ENCODE data around the gene JMJD8. TPM values are rescaled to one million over a fixed set of nuclear protein-coding genes. Genes with fewer than 3 reads are reported as not detected.
A peak's percentile ranks its signal among the peaks of the same experiment; 100 is the strongest.

Gene JMJD8
- total RNA-seq, 1 donor from 2014 or later = 47.0 TPM

DNA sequence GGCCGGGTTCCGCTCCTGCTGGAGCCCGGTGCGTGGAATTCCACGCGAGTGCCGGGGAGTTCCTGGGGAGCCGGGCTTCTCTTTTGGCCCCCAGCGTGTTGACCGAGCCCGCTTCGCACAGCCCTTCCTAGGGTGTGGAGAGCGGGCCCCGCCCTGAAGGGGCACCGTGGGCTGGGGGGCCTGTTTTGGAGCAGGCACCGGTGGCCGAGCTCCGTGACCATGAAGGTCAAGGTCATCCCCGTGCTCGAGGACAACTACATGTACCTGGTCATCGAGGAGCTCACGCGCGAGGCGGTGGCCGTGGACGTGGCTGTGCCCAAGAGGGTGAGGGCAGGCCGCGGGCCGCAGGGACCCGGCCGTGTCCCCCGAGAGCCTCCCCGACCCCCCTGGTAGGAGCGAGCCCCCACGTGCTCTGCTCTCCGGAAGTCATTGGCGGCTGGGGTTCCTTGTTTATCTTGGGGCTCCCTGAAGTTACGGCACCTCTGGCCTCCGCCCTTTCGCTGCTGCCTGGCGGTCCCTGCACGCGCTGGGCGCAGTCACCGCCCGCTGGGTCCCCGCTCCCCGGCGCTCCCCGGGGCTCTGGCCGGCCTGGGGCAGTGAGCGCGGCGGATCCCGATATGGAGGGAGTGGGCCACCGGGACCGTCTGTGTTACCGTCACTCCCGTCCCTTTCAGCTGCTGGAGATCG lies 43.3 kb upstream of the JMJD8 start:
- no peaks in the 10 kb centered on the region for H3K9me3 Mint-ChIP-seq
- TF ChIP-seq, protein P1, sequence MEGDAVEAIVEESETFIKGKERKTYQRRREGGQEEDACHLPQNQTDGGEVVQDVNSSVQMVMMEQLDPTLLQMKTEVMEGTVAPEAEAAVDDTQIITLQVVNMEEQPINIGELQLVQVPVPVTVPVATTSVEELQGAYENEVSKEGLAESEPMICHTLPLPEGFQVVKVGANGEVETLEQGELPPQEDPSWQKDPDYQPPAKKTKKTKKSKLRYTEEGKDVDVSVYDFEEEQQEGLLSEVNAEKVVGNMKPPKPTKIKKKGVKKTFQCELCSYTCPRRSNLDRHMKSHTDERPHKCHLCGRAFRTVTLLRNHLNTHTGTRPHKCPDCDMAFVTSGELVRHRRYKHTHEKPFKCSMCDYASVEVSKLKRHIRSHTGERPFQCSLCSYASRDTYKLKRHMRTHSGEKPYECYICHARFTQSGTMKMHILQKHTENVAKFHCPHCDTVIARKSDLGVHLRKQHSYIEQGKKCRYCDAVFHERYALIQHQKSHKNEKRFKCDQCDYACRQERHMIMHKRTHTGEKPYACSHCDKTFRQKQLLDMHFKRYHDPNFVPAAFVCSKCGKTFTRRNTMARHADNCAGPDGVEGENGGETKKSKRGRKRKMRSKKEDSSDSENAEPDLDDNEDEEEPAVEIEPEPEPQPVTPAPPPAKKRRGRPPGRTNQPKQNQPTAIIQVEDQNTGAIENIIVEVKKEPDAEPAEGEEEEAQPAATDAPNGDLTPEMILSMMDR (IDR thresholded peaks at IDR 0.05) = no peak
- no peaks in the 10 kb centered on the region for H3K27me3 Mint-ChIP-seq
- no peak for ATAC-seq (ENCODE audit: low read depth)
- peaks cover 8% of the 10 kb centered on the region for H3K36me3 Mint-ChIP-seq (ENCODE audit: low read depth)
- DNase-seq = peak; percentile 61
- ChIA-PET CTCF (interaction anchor here (1.0 to 2.0 kb wide), 2 partner anchors 13 to 15 kb away, joined by 3 to 4 read pairs; partner anchors contain the start of gene METRN), POLR2A (interaction anchor here (0.5 to 3.2 kb wide), 8 partner anchors 10 to 61 kb away, joined by 3 to 11 read pairs (median 4); partner anchors contain the start of genes CHTF18, CIAO3, METRN and RPUSD1)
- H3K27ac Mint-ChIP-seq = no peak overlapping the region
- peaks cover 4% of the 10 kb centered on the region for H3K4me1 Mint-ChIP-seq
- peak overlapping the region; percentile 58 for H3K4me3 Mint-ChIP-seq
- intact Hi-C loops (cut with micrococcal nuclease) = no loop called here

DNA sequence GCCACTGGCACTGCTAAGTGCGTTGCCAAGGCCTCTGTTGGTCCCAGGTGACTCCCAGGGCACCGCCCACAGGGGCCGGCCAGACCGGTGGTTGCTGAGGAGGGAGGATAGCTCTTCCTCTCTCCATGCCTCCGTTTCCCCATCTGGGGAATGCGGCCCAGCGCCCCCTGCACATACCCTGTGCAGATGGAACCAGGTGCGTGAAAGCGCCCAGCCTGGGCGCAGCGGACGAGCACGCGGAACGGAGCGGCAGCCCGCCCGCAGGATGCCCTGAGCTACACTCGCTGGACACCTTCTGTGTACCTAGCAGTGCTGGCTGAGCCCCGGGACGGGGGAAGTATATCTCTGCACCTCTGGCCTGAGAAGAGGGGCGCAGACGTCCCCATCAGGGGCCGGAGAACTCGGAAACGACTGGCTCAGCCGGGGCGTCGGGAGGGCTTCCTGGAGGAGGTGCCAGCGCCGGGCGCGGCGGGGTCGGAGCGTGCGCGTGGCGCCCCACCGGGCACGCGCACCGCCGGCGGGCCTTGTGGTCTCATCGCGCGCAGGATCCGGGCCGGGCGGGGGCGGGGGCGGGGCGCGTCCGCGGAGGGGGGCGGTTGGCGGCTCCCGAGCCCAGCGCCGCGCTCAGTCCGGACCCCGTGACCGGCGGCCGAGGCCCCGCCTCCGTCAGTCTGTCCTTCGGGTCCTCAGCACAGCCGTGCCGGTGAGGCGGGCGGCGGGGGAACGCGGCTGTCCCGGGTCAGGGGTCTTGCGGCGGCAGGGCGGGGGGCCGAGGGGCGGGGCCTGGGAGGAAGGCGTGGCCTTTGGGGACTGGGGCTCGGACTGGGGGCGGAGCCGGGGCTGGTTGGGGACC lies 42.5 kb upstream of the JMJD8 start, which contains the start of the genes CCDC78 and HAGHL:
TSS of gene CCDC78 (minus strand) at position 6 of the 853 bp plus-strand sequence. CDS start 76 bp downstream, outside the sequence.
TSS of gene HAGHL (plus strand) at position 669 of the 853 bp plus-strand sequence. CDS start 404 bp downstream, outside the sequence.
- intact Hi-C loops (cut with micrococcal nuclease) = no loop called here
- DNase-seq (peak; percentile 42), ATAC-seq (ENCODE audit: low read depth) (peak; percentile 56)
- Mint-ChIP-seq H3K4me3 (peak within 1 kb of the TSS; percentile 79), H3K4me1 (peaks cover 4% of the 10 kb centered on the region), H3K27ac (peak within 1 kb of the TSS; percentile 24), H3K36me3 (ENCODE audit: low read depth) (peaks cover 3% of the 10 kb centered on the region), H3K9me3 (no peaks in the 10 kb centered on the region), H3K27me3 (no peaks in the 10 kb centered on the region)
- POLR2A ChIA-PET = interaction anchor here (1.4 to 3.2 kb wide), 4 partner anchors 9 to 37 kb away, joined by 5 to 11 read pairs (median 8); partner anchors contain the start of genes CIAO3 and WDR24
- TF ChIP-seq, protein P1 (IDR thresholded peaks at IDR 0.05) = no peak
- CTCF ChIA-PET = interaction anchor here (2.0 kb wide), 1 partner anchor 14 kb away, joined by 4 read pairs; no protein-coding TSS in a partner anchor

DNA sequence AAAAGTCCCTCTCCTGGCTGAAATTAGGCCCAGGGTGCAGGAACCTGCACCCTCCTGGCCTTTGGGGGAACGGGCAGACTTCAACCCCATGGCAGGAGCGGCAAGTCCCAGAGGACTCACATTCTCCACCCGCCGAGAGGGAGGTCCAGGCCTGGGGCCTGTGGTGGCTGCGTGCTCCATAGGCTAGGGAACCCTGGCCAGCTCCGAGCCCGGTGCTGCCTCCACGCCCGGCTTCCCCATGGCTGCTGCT lies 42.0 kb upstream of the JMJD8 start:
- ATAC-seq (ENCODE audit: low read depth) (no peak), DNase-seq (no peak)
- POLR2A ChIA-PET = interaction anchor here (1.4 to 3.2 kb wide), 3 partner anchors 10 to 36 kb away, joined by 5 to 11 read pairs (median 7); partner anchors contain the start of genes CIAO3 and WDR24
- H3K27me3 Mint-ChIP-seq = no peaks in the 10 kb centered on the region
- peak overlapping the region; percentile 24 for H3K27ac Mint-ChIP-seq
- peak overlapping the region; percentile 79 for H3K4me3 Mint-ChIP-seq
- CTCF ChIA-PET = interaction anchor here (2.0 kb wide), 1 partner anchor 14 kb away, joined by 4 read pairs; no protein-coding TSS in a partner anchor
- TF ChIP-seq, protein P1 (IDR thresholded peaks at IDR 0.05) = no peak
- H3K4me1 Mint-ChIP-seq = peaks cover 4% of the 10 kb centered on the region
- H3K9me3 Mint-ChIP-seq = no peaks in the 10 kb centered on the region
- H3K36me3 Mint-ChIP-seq (ENCODE audit: low read depth) = peaks cover 3% of the 10 kb centered on the region
- intact Hi-C loops (cut with micrococcal nuclease) = no loop called here

DNA sequence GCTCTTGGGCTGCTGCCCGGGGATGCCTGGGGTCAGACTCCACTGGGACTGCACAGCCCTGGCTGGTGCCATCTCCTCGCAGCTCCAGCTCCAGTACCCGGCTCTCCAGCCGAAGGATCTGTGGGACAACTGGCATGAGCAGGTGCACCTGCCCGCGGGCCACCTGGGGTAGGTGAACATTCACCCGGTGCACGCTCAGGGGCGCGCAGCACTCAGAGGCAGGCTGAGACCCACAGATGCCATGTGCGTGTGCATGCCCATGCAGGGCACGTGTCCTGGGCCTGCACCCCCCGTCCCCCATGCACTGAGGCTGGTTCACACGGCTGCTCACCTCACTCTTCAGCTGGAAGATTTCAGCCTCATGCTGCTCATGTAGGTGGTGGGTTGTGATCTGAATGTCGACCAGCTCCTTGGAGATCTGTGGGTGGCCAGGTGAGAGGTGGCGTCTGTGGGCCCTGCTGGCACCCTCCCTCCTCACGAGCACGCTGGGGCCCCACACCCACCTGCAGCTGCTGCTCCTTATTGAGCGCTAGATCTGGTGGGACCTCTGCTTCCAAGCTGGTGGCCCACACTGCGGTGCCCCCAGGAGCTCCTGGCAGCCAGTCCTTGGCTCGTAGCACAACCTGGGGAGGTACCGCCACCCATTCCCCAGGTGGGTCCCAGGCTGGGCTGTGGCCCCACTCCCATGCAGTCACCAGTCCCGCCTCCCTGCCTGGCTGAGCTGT lies 41.5 kb upstream of the JMJD8 start:
- Mint-ChIP-seq H3K27ac (no peak overlapping the region), H3K4me1 (peaks cover 4% of the 10 kb centered on the region), H3K36me3 (ENCODE audit: low read depth) (peaks cover 3% of the 10 kb centered on the region), H3K9me3 (no peaks in the 10 kb centered on the region), H3K27me3 (no peaks in the 10 kb centered on the region), H3K4me3 (peak overlapping the region; percentile 7)
- DNase-seq = no peak
- CTCF ChIA-PET = interaction anchor here (2.0 kb wide), 1 partner anchor 13 kb away, joined by 4 read pairs; no protein-coding TSS in a partner anchor
- intact Hi-C loops (cut with micrococcal nuclease) = no loop called here
- POLR2A ChIA-PET = interaction anchor here (1.1 to 3.2 kb wide), 5 partner anchors 10 to 35 kb away, joined by 3 to 11 read pairs (median 5); partner anchors contain the start of genes CIAO3, METRN and WDR24
- TF ChIP-seq, protein P1 (IDR thresholded peaks at IDR 0.05) = no peak
- ATAC-seq (ENCODE audit: low read depth) = no peak

All from activated B cell treated with CpG ODN at 0.5 μM for 24 hours (primary cell).